ENCODE data around the gene RIPOR3. TPM values are rescaled to one million over a fixed set of nuclear protein-coding genes. Genes with fewer than 3 reads are reported as not detected.
A peak's percentile ranks its signal among the peaks of the same experiment; 100 is the strongest.
"Not testable (repeated sequence)": the region's sequence is repeated elsewhere in the genome, so short reads cannot be mapped to it uniquely, and the experiment has no call there.

RIPOR3 gene
- total RNA-seq, 3 donors from 2014 or later, result 0.21 to 0.71 (median 0.63) TPM

GRCh38 chr20:50577175-50578018, 113.9 kb downstream of the RIPOR3 start:
- H3K36me3 Mint-ChIP-seq (ENCODE audit: insufficient read depth), result peaks cover 63% of the 10 kb centered on the region
- ATAC-seq (no peak), DNase-seq (no peak)
- no peak overlapping the region for H3K4me3 Mint-ChIP-seq
- peaks cover 16% of the 10 kb centered on the region for H3K4me1 Mint-ChIP-seq (ENCODE audit: low read depth)
- H3K27me3 Mint-ChIP-seq (ENCODE audit: low read depth), result no peaks in the 10 kb centered on the region
- H3K9me3 Mint-ChIP-seq, result no peaks in the 10 kb centered on the region

- Mint-ChIP-seq H3K4me3 (no peak overlapping the region), H3K27me3 (ENCODE audit: low read depth) (no peaks in the 10 kb centered on the region), H3K36me3 (ENCODE audit: insufficient read depth) (peaks cover 61% of the 10 kb centered on the region), H3K4me1 (ENCODE audit: low read depth) (peaks cover 27% of the 10 kb centered on the region), H3K9me3 (no peaks in the 10 kb centered on the region)
- DNase-seq (peak; percentile 66), ATAC-seq (peak; percentile 93 to 94)
Observed at GRCh38 chr20:50575865-50576720, 115.2 kb downstream of the RIPOR3 start.

GRCh38 chr20:50574586-50574985, 116.8 kb downstream of the RIPOR3 start:
- ATAC-seq (no peak), DNase-seq (no peak)
- peaks cover 46% of the 10 kb centered on the region for H3K36me3 Mint-ChIP-seq (ENCODE audit: insufficient read depth)
- H3K4me3 Mint-ChIP-seq, result no peak overlapping the region
- no peaks in the 10 kb centered on the region for H3K9me3 Mint-ChIP-seq
- peaks cover 43% of the 10 kb centered on the region for H3K4me1 Mint-ChIP-seq (ENCODE audit: low read depth)
- H3K27me3 Mint-ChIP-seq (ENCODE audit: low read depth), result no peaks in the 10 kb centered on the region

GRCh38 chr20:50574108-50574507, 117.2 kb downstream of the RIPOR3 start:
- ATAC-seq (no peak), DNase-seq (no peak)
- Mint-ChIP-seq H3K4me3 (no peak overlapping the region), H3K4me1 (ENCODE audit: low read depth) (peaks cover 47% of the 10 kb centered on the region), H3K9me3 (no peaks in the 10 kb centered on the region), H3K27me3 (ENCODE audit: low read depth) (no peaks in the 10 kb centered on the region), H3K36me3 (ENCODE audit: insufficient read depth) (peaks cover 47% of the 10 kb centered on the region)

GRCh38 chr20:50572938-50573777, 118.2 kb downstream of the RIPOR3 start:
- H3K4me3 Mint-ChIP-seq, result no peak overlapping the region
- DNase-seq, result no peak
- no peaks in the 10 kb centered on the region for H3K9me3 Mint-ChIP-seq
- peaks cover 56% of the 10 kb centered on the region for H3K4me1 Mint-ChIP-seq (ENCODE audit: low read depth)
- peaks cover 47% of the 10 kb centered on the region for H3K36me3 Mint-ChIP-seq (ENCODE audit: insufficient read depth)
- no peak for ATAC-seq
- H3K27me3 Mint-ChIP-seq (ENCODE audit: low read depth), result no peaks in the 10 kb centered on the region

GRCh38 chr20:50571466-50571865, 119.9 kb downstream of the RIPOR3 start:
- no peak for ATAC-seq
- no peaks in the 10 kb centered on the region for H3K27me3 Mint-ChIP-seq (ENCODE audit: low read depth)
- DNase-seq, result no peak

GRCh38 chr20:50569864-50570836, 121.2 kb downstream of the RIPOR3 start:
- H3K4me1 Mint-ChIP-seq (ENCODE audit: low read depth), result peaks cover 76% of the 10 kb centered on the region
- H3K27me3 Mint-ChIP-seq (ENCODE audit: low read depth), result no peaks in the 10 kb centered on the region
- peaks cover 48% of the 10 kb centered on the region for H3K36me3 Mint-ChIP-seq (ENCODE audit: insufficient read depth)
- peak overlapping the region; percentile 21 for H3K4me3 Mint-ChIP-seq
- ATAC-seq, result peak; percentile 82 to 86
- no peaks in the 10 kb centered on the region for H3K9me3 Mint-ChIP-seq
- no peak for DNase-seq

More at GRCh38 chr20:50571466-50571865, 119.9 kb downstream of the RIPOR3 start:
- Mint-ChIP-seq H3K36me3 (ENCODE audit: insufficient read depth) (peaks cover 52% of the 10 kb centered on the region), H3K9me3 (no peaks in the 10 kb centered on the region), H3K4me3 (no peak overlapping the region), H3K4me1 (ENCODE audit: low read depth) (peaks cover 70% of the 10 kb centered on the region)

- not testable (repeated sequence) for H3K27me3 Mint-ChIP-seq (ENCODE audit: low read depth); ATAC-seq; DNase-seq; H3K9me3 Mint-ChIP-seq; H3K4me3 Mint-ChIP-seq
- H3K36me3 Mint-ChIP-seq (ENCODE audit: insufficient read depth), result peaks cover 48% of the 10 kb centered on the region
- peaks cover 82% of the 10 kb centered on the region for H3K4me1 Mint-ChIP-seq (ENCODE audit: low read depth)
Observed at GRCh38 chr20:50569487-50569863, 121.9 kb downstream of the RIPOR3 start.

- peaks cover 47% of the 10 kb centered on the region for H3K36me3 Mint-ChIP-seq (ENCODE audit: insufficient read depth)
- no peak overlapping the region for H3K4me3 Mint-ChIP-seq
- H3K4me1 Mint-ChIP-seq (ENCODE audit: low read depth), result peaks cover 91% of the 10 kb centered on the region
- DNase-seq (no peak), ATAC-seq (no peak)
- H3K9me3 Mint-ChIP-seq, result no peaks in the 10 kb centered on the region
- no peaks in the 10 kb centered on the region for H3K27me3 Mint-ChIP-seq (ENCODE audit: low read depth)
Observed at GRCh38 chr20:50568549-50568942, 122.8 kb downstream of the RIPOR3 start.

- H3K4me1 Mint-ChIP-seq (ENCODE audit: low read depth), result peaks cover 91% of the 10 kb centered on the region
Observed at GRCh38 chr20:50567860-50568548, 123.3 kb downstream of the RIPOR3 start.

GRCh38 chr20:50565871-50566270, 125.5 kb downstream of the RIPOR3 start:
- Mint-ChIP-seq H3K9me3 (no peaks in the 10 kb centered on the region), H3K4me3 (no peak overlapping the region), H3K27me3 (ENCODE audit: low read depth) (no peaks in the 10 kb centered on the region), H3K4me1 (ENCODE audit: low read depth) (peaks cover 90% of the 10 kb centered on the region), H3K36me3 (ENCODE audit: insufficient read depth) (peaks cover 56% of the 10 kb centered on the region)
- no peak for ATAC-seq
- DNase-seq, result no peak

More at GRCh38 chr20:50567860-50568548, 123.3 kb downstream of the RIPOR3 start:
- H3K27me3 Mint-ChIP-seq (ENCODE audit: low read depth), result no peaks in the 10 kb centered on the region
- no peak overlapping the region for H3K4me3 Mint-ChIP-seq
- no peaks in the 10 kb centered on the region for H3K9me3 Mint-ChIP-seq
- ATAC-seq (no peak), DNase-seq (no peak)
- peaks cover 48% of the 10 kb centered on the region for H3K36me3 Mint-ChIP-seq (ENCODE audit: insufficient read depth)

- DNase-seq, result no peak
- Mint-ChIP-seq H3K9me3 (no peaks in the 10 kb centered on the region), H3K4me1 (ENCODE audit: low read depth) (peaks cover 87% of the 10 kb centered on the region), H3K27me3 (ENCODE audit: low read depth) (no peaks in the 10 kb centered on the region), H3K4me3 (no peak overlapping the region), H3K36me3 (ENCODE audit: insufficient read depth) (peaks cover 57% of the 10 kb centered on the region)
- ATAC-seq, result no peak
Observed at GRCh38 chr20:50565383-50565782, 126.0 kb downstream of the RIPOR3 start.

Data from activated T-cell treated with anti-CD3 and anti-CD28 coated beads, Interleukin-2, amount 50 U/mL, for 4 hours (primary cell).